ENCODE results near the gene GLI3. TPM values are rescaled to one million over a fixed set of nuclear protein-coding genes. Genes with fewer than 3 reads are reported as not detected.

GLI3 gene
- total RNA-seq, 1 experiment from 2014 or later, result 10.0 TPM

DNA sequence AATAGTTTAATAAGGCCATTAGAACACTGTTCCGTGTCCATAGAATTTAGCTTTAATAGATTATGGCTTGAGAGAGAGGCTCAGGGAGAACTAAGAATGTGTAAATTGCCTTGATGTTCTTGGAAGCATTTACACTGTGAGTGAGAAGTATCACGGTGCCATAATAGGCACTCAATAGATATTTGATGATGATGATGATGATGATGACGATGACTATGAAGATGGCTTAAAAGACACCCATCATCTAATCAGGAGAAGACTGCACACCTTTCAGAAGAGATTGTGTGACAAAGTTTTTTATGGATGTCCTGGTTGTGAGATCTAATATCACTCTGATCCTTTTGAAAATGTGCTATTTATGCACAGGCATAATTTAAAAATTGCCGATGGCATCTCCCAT is 264.2 kb downstream of the GLI3 start:
- DNase-seq (ENCODE audit: low read depth), result no peak

DNA sequence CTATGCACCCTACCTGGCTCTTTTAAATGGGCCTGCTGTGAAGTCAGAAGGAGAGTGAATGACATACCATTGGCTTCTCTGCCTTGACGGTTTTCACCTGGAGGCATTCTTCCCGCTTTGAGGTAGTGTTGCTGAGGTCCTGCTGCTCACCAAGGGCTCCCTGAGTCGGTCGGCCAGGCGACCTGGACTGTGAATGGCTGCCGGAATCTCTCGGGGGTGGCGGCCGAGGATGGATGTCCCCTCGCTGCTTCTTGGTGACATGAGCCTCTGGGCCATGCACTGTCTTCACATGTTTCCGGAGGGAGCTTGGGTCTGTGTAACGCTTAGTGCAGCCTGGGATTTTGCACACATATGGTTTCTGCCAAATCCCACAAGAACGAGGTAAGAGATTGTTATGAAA is 264.7 kb downstream of the GLI3 start:
- DNase-seq (ENCODE audit: low read depth), result no peak

DNA sequence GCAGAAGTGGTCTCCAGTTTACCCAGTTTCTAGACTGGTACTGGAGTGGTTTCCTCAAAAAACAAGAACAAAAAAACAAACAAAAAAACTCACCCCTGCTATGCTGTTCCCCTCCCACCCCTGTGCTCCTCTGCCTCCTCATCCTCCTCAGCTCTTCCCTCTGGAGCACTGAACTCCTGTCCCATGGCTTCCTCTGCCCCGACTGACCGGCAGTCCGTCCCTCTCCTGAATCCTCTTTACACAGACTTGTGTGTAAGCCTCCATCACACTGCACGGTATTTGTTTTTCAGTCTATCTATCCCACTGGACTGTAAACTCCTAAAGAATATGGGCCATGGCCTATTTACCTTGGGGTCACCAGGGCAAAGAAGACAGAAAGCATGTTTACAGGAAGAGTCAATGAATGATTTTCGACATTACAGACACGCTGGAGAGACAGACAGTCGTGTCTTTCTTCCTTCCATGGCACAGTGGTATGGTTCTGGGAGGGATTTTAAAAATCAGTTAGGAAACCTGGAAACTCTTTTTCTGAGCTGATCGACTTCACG is 265.3 kb downstream of the GLI3 start:
- DNase-seq (ENCODE audit: low read depth), result no peak

GRCh38 chr7:41970941-41971340 is 266.1 kb downstream of the GLI3 start:
- DNase-seq (ENCODE audit: low read depth), result no peak

- DNase-seq (ENCODE audit: low read depth), result no peak
These were observed 267.4 kb downstream of the GLI3 start for GRCh38 chr7:41969561-41970105.

- peak; percentile 58 for DNase-seq (ENCODE audit: low read depth)
These were observed 269.9 kb downstream of the GLI3 start for GRCh38 chr7:41967156-41967555.

DNA sequence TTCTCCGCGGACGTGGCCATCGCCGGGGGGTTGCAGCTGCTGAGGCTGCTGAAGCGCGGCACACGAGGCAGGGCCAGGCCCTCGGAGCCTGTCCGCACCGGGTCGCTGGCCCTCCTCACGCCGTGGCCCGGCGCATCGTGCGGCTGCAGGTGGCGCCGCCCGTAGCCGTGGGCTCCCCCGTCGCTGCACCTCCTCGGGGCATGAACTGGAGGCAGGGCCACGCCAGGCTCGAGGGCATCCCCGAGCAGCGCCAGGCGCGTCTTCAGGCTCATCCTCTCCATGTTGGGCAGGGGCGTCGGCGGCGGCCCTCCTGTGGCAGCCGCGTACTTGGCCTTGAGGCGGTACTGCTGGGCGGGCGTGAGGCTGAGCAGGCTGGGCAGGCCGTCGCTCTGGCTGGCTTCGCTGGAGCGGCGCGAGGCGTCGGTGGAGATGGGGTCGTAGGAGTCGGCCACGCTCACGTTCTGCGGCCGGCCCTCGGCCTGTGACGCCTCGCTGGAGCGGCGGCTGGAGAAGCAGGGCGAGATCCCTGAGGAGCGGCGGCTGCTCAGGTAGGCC is 271.0 kb downstream of the GLI3 start:
- DNase-seq (ENCODE audit: low read depth), result no peak

- no peak for DNase-seq (ENCODE audit: low read depth)
These were observed 271.9 kb downstream of the GLI3 start for GRCh38 chr7:41964849-41965745.

GRCh38 chr7:41964183-41964753 is 272.7 kb downstream of the GLI3 start:
- no peak for DNase-seq (ENCODE audit: low read depth)

DNA sequence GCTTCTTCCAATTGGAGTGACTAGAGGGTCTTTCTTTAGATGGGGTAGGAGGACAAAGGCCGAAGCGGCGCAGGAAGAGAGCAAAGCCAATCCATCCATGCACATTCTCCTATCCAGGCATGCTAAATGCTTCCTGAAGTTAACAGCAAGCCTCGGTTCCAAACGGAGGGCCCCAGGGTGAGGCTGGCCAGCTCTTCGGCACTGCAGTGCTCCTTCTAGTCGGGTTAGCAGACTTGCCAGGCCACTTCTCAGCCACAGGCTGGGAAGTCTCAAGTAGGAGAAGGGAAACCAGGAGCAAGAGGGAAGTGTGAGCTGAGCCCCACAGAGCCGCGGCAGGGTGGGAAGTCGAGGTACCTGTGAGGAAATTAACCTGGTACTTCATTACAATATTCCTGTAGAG is 280.3 kb downstream of the GLI3 start:
- no peak for DNase-seq (ENCODE audit: low read depth)

GRCh38 chr7:41955893-41956675 is 280.9 kb downstream of the GLI3 start:
- peak; percentile 100 for DNase-seq (ENCODE audit: low read depth)

DNA sequence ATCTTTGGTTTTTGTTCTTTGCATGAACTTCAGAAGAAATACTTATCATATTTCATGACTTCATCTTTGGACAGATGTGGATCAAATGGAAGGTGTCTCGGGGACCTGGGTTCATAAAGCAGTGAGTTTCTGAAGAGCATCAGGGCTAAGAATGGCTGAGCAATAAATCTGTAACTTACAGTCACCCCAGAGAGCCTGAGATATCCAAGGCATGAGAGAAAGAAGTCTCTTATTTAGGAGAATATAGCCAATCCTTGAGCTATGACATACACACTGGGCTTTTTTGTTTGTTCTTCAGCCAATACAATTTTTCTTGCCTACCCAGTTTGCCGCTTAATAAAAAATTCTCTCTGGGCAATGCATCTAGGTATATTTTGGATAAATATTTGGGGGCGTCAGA is 281.6 kb downstream of the GLI3 start:
- no peak for DNase-seq (ENCODE audit: low read depth)

DNA sequence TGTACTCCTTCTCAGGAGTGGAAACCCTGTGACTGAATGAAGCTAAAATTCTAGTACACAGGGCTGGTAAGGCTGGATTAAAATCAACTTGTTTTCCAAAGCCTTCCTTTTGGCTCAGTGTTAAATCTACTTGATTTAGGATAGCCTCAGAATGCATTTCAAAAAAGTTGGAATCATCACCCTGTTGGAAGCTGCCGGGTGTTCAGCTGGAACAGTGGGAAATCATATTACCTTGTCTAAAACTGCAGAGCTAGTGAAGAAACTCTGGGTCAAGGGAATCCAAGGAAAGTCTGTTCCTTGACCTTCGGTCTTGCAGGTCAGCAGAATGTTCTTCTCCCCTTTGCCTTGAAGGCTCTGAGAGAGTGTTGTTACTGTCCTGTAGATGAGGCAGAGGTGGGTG is 282.0 kb downstream of the GLI3 start:
- DNase-seq (ENCODE audit: low read depth), result no peak

- no peak for DNase-seq (ENCODE audit: low read depth)
These were observed 288.5 kb downstream of the GLI3 start for GRCh38 chr7:41948503-41948902.

GRCh38 chr7:41943094-41943577 is 293.9 kb downstream of the GLI3 start:
- peak; percentile 83 for DNase-seq (ENCODE audit: low read depth)

DNA sequence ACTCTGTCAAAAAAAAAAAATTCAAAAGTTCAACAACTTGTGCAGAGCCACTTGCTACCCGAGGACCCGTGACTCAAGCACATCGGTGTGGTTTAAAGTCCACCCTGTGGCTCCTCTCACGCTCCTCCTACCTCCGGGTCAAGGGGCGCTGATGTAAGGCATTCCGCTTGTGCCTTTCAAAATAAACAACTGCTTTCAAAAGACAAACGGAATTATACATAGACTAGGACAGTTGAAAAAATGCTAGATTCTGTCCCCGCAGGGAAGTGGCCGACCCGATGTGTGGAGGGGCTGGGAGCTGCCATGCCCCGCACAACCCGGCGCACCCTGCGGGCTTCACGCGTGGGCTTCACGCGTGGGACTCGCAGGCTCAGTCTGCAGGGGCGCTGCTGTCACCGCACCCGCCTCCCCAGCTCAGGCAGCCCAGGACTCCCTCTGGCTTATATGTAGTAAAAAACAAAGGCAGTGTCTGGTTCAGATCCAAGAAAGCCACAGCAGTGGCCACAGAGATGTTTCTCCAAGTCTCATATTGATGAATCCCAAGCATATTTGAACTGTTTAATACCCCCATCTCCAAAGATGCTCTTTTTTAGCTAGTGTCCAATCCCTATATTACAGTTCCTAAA is 294.4 kb downstream of the GLI3 start:
- peak; percentile 85 for DNase-seq (ENCODE audit: low read depth)

GRCh38 chr7:41940760-41941343 is 296.2 kb downstream of the GLI3 start:
- peak; percentile 81 for DNase-seq (ENCODE audit: low read depth)

DNA sequence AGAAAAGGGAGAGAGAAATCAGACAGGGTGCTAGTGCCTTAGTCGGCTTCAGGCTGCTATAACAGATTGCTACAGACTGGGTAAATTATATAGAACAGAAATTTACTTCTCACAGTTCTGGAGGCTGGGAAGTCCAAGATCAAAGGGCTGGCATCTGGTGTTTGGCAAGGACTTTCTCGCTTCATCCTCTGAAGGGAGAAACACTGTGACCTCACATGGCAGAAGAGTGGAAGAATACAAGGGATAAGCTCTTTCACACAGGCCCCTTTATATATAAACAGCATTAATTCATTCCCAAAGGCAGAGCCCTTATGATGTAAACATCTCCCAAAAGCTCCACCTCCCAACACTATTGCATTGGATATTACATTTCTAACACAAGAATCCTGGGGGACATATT is 298.6 kb downstream of the GLI3 start:
- DNase-seq (ENCODE audit: low read depth), result peak; percentile 59

DNA sequence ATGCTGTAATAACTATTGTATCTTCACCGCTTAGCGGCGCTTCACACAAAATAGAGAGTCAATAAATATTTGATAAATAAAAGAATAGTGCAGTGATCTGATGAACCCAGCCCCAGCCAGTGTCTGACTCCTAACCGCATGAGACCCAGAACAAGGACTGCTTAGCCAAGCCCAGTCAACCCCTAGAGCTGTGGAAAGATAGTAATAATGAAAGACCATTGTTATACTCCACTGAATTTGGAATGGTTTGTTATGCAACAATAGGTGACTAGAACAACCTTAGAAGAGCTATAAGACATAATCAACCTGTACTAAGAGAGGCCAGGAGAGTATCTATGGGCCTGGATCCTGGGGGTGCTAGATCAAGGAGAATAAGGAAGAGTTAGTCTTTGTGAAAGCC is 303.6 kb downstream of the GLI3 start:
- DNase-seq (ENCODE audit: low read depth), result no peak

GRCh38 chr7:41931263-41931646 is 305.8 kb downstream of the GLI3 start:
- no peak for DNase-seq (ENCODE audit: low read depth)
